ENCODE data around the gene IGF1.

DNA sequence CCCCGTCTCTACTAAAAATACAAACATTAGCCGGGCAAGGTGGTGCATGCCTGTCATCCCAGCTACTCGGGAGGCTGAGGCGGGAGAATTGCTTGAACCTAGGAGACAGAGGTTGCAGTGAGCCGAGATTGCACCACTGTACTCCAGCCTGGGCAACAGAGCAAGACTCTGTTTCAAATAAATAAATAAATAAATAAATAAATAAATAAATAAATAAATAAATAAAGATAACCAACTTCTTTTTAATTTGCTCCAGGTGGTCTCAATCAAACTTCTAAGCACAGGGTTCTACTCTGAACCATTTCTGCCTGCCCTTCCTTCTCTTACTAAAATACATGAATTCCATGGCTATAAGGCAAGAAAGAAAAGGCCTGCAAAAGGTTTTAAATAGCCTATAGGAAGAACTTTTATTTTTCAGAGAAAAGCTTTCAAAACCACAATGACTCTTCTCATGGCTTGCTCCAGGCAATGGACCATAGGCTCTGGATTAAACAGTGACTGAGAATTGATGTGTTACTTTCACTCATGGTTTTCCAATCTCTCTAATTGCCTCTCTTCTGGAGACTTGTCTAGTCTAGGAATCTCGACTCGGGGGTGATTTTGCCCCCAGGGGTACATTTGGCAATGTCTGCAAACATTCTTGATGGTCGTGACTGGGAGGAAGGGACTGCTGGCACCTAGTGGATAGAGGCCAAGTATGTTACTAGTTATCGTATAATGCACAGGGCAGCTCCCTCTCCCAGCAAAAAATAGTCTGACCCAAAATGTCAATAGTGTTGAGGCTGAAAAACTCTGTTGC, 14.4 kb downstream of the IGF1 start:
- TF ChIP-seq, protein P1, sequence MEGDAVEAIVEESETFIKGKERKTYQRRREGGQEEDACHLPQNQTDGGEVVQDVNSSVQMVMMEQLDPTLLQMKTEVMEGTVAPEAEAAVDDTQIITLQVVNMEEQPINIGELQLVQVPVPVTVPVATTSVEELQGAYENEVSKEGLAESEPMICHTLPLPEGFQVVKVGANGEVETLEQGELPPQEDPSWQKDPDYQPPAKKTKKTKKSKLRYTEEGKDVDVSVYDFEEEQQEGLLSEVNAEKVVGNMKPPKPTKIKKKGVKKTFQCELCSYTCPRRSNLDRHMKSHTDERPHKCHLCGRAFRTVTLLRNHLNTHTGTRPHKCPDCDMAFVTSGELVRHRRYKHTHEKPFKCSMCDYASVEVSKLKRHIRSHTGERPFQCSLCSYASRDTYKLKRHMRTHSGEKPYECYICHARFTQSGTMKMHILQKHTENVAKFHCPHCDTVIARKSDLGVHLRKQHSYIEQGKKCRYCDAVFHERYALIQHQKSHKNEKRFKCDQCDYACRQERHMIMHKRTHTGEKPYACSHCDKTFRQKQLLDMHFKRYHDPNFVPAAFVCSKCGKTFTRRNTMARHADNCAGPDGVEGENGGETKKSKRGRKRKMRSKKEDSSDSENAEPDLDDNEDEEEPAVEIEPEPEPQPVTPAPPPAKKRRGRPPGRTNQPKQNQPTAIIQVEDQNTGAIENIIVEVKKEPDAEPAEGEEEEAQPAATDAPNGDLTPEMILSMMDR (IDR thresholded peaks at IDR 0.05) = no peak
- TF ChIP-seq POLR2A (IDR thresholded peaks at IDR 0.05) = no peak
